Stomach (tissue), 4 donors: ENCODE data around the gene SH3BP4.

ENCODE experiments used
- CTCF ChIP-seq, 7 experiments: fragments of 450-650 bp in 4 of 7; fragments of 200-600 bp in 3 of 7; sonication (generic) in 3 of 7; IDR thresholded peaks; one replicate each; pipeline ENCODE4 v1.5.1; 2016 to 2019; ENCODE audit warnings: antibody characterized with exemption in 7 of 7, control low read depth in 2 of 7, mild to moderate bottlenecking in 1 of 7
- POLR2A ChIP-seq, 4 donors: fragments of 450-650 bp; IDR thresholded peaks; one replicate each; pipeline ENCODE4 v1.6.1; 2016; ENCODE audit warnings: antibody characterized with exemption in 4 of 4, control low read depth in 2 of 4, mild to moderate bottlenecking in 1 of 4, moderate library complexity in 1 of 4
- POLR2AphosphoS5 ChIP-seq, 3 donors: sonication (generic); formaldehyde crosslinking; IDR thresholded peaks; one replicate each; pipeline ENCODE4 v1.6.1; 2016; ENCODE audit warnings: antibody characterized with exemption in 3 of 3

DNA sequence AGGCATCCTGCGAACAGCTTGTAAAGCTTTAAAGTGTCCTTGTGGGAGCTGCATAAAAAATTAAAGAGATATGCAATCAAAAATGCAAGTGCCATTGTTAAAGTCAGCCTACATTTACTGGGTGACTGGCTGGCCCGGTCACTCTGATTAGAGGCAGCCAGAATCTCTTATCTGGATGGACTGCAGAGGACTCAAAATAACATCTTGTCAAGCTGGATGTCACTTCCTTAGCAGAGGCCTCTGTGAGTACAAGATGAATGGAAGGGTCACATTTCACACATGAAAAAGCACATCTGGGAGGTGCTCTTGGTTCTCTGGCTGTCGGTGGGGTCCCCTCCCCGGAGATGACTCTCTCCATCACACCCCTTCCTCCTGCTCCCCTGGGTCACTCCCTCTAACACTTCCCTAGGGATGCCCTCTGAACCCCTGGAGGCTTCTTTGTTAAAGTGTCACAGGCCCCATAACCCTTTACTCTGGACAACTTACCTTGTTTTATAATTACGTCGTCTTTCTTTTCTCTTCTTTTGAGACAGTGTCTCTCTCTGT is 122.1 kb downstream of the SH3BP4 start:
- TF ChIP-seq POLR2A (IDR thresholded peaks at IDR 0.05) = no peak
- no peak for TF ChIP-seq CTCF (IDR thresholded peaks at IDR 0.05)
- no peak for TF ChIP-seq POLR2AphosphoS5 (IDR thresholded peaks at IDR 0.05)
